WTC11 (cell line): ENCODE measurements around the gene DENND6A. TPM values are rescaled to one million over a fixed set of nuclear protein-coding genes. Genes with fewer than 3 reads are reported as not detected.
A peak's percentile ranks its signal among the peaks of the same experiment; 100 is the strongest.

ENCODE experiments used
- ATAC-seq: fragments of 200-7000 bp; cut with Tn5 transposase; 2 replicates; pipeline ENCODE4 v1.10.0; 2021; ENCODE audit warnings: mild to moderate bottlenecking, moderate library complexity
- CTCF ChIA-PET: fragments of 300-600 bp; sonication (Branson Sonifier 250); formaldehyde crosslinking; loops from one replicate; lab custom pipeline; 2021; ENCODE audit warnings: antibody characterized with exemption; lab: Charles Lee
- POLR2A ChIA-PET: fragments of 350-600 bp; sonication (Branson Sonifier 250); formaldehyde crosslinking; loops from one replicate; lab custom pipeline; 2021; ENCODE audit warnings: antibody characterized with exemption; lab: Charles Lee
- DNase-seq: peaks from one replicate; pipeline ENCODE4 v3.0.0; 2021; ENCODE audit warnings: low spot score
- H3K27ac Mint-ChIP-seq: 2 replicates; pipeline ENCODE4 v1.8.0; 2021; ENCODE audit warnings: mixed read lengths
- H3K27me3 Mint-ChIP-seq: 2 replicates; pipeline ENCODE4 v1.8.0; 2021; ENCODE audit warnings: low read depth, mild to moderate bottlenecking, moderate library complexity, mixed read lengths
- H3K36me3 Mint-ChIP-seq: 2 replicates; pipeline ENCODE4 v1.8.0; 2021; ENCODE audit warnings: mixed read lengths
- H3K4me1 Mint-ChIP-seq: 2 replicates; pipeline ENCODE4 v1.8.0; 2022; ENCODE audit warnings: mixed read lengths
- H3K4me3 Mint-ChIP-seq: 2 replicates; pipeline ENCODE4 v1.8.0; 2021; ENCODE audit warnings: mild to moderate bottlenecking, moderate library complexity, mixed read lengths
- H3K9me3 Mint-ChIP-seq: 2 replicates; pipeline ENCODE4 v1.8.0; 2021; ENCODE audit warnings: mixed read lengths
- AR ChIP-seq: fragments of 250-450 bp; sonication (Bioruptor Pico); IDR thresholded peaks from 2 replicates; pipeline ENCODE4 v1.9.0; 2021; ENCODE audit warnings: mild to moderate bottlenecking
- E2F5 ChIP-seq: sonication (generic); formaldehyde crosslinking; IDR thresholded peaks from 2 replicates; pipeline ENCODE4 v1.8.1; 2022; ENCODE audit warnings: mild to moderate bottlenecking, moderate library complexity, missing genetic modification reagents
- JUN ChIP-seq: sonication (generic); formaldehyde crosslinking; IDR thresholded peaks from 2 replicates; pipeline ENCODE4 v1.8.0; 2023; ENCODE audit warnings: mild to moderate bottlenecking, missing genetic modification reagents
- NFE2L1 ChIP-seq: sonication (generic); formaldehyde crosslinking; IDR thresholded peaks from 2 replicates; pipeline ENCODE4 v1.8.1; 2023; ENCODE audit warnings: missing genetic modification reagents
- OVOL2 ChIP-seq: fragments of 250-450 bp; sonication (Bioruptor Pico); IDR thresholded peaks from 2 replicates; pipeline ENCODE4 v1.9.0; 2021; ENCODE audit warnings: mild to moderate bottlenecking, borderline replicate concordance
- TEAD4 ChIP-seq: sonication (generic); formaldehyde crosslinking; IDR thresholded peaks from 2 replicates; pipeline ENCODE4 v1.8.0; 2022; ENCODE audit warnings: mild to moderate bottlenecking, missing genetic modification reagents
- USF2 ChIP-seq: sonication (generic); formaldehyde crosslinking; IDR thresholded peaks from 2 replicates; pipeline ENCODE4 v1.8.1; 2023; ENCODE audit warnings: mild to moderate bottlenecking, missing genetic modification reagents, moderate library complexity
- ZMAT4 ChIP-seq: fragments of 250-450 bp; sonication (Bioruptor Pico); IDR thresholded peaks from 2 replicates; pipeline ENCODE4 v1.9.0; 2021; ENCODE audit warnings: mild to moderate bottlenecking
- ZNF263 ChIP-seq: sonication (generic); formaldehyde crosslinking; IDR thresholded peaks from 2 replicates; pipeline ENCODE4 v1.8.1; 2022; ENCODE audit warnings: low read depth, mild to moderate bottlenecking, moderate library complexity, missing genetic modification reagents
- ZNF416 ChIP-seq: fragments of 250-450 bp; sonication (Bioruptor Pico); IDR thresholded peaks from 2 replicates; pipeline ENCODE4 v1.9.0; 2021; ENCODE audit warnings: mild to moderate bottlenecking, inconsistent platforms
- ZNF423 ChIP-seq: fragments of 250-450 bp; sonication (Bioruptor Pico); IDR thresholded peaks from 2 replicates; pipeline ENCODE4 v2.1.2; 2022; ENCODE audit warnings: mild to moderate bottlenecking, moderate library complexity
- total RNA-seq: library from RNA; stranded (reverse); gene quantifications from 3 replicates; pipeline ENCODE4 v1.2.3, GENCODE V29; 2021
- TF ChIP-seq, protein P1 (sequence below): sonication (generic); formaldehyde crosslinking; IDR thresholded peaks from 2 replicates; pipeline ENCODE4 v1.8.0; 2022; ENCODE audit warnings: missing genetic modification reagents
- TF ChIP-seq, protein P2 (sequence below): sonication (generic); formaldehyde crosslinking; conservative IDR thresholded peaks from 2 replicates; pipeline ENCODE4 v1.8.1; 2023; ENCODE audit warnings: mild to moderate bottlenecking, low read depth, missing genetic modification reagents, moderate library complexity

Gene DENND6A
- total RNA-seq, 1 experiment from 2014 or later: 13.9 TPM

- TF ChIP-seq, protein P1, sequence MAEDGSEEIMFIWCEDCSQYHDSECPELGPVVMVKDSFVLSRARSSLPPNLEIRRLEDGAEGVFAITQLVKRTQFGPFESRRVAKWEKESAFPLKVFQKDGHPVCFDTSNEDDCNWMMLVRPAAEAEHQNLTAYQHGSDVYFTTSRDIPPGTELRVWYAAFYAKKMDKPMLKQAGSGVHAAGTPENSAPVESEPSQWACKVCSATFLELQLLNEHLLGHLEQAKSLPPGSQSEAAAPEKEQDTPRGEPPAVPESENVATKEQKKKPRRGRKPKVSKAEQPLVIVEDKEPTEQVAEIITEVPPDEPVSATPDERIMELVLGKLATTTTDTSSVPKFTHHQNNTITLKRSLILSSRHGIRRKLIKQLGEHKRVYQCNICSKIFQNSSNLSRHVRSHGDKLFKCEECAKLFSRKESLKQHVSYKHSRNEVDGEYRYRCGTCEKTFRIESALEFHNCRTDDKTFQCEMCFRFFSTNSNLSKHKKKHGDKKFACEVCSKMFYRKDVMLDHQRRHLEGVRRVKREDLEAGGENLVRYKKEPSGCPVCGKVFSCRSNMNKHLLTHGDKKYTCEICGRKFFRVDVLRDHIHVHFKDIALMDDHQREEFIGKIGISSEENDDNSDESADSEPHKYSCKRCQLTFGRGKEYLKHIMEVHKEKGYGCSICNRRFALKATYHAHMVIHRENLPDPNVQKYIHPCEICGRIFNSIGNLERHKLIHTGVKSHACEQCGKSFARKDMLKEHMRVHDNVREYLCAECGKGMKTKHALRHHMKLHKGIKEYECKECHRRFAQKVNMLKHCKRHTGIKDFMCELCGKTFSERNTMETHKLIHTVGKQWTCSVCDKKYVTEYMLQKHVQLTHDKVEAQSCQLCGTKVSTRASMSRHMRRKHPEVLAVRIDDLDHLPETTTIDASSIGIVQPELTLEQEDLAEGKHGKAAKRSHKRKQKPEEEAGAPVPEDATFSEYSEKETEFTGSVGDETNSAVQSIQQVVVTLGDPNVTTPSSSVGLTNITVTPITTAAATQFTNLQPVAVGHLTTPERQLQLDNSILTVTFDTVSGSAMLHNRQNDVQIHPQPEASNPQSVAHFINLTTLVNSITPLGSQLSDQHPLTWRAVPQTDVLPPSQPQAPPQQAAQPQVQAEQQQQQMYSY (CRISPR knock-in tag): no peak
- TF ChIP-seq ZMAT4 (CRISPR knock-in tag) (no peak), ZNF416 (CRISPR knock-in tag) (no peak), JUN (CRISPR knock-in tag) (no peak), AR (CRISPR knock-in tag) (no peak), TEAD4 (CRISPR knock-in tag) (no peak), ZNF263 (CRISPR knock-in tag) (no peak), OVOL2 (CRISPR knock-in tag) (no peak), USF2 (CRISPR knock-in tag) (no peak), E2F5 (CRISPR knock-in tag) (no peak), ZNF423 (CRISPR knock-in tag) (no peak)
- TF ChIP-seq, protein P2, sequence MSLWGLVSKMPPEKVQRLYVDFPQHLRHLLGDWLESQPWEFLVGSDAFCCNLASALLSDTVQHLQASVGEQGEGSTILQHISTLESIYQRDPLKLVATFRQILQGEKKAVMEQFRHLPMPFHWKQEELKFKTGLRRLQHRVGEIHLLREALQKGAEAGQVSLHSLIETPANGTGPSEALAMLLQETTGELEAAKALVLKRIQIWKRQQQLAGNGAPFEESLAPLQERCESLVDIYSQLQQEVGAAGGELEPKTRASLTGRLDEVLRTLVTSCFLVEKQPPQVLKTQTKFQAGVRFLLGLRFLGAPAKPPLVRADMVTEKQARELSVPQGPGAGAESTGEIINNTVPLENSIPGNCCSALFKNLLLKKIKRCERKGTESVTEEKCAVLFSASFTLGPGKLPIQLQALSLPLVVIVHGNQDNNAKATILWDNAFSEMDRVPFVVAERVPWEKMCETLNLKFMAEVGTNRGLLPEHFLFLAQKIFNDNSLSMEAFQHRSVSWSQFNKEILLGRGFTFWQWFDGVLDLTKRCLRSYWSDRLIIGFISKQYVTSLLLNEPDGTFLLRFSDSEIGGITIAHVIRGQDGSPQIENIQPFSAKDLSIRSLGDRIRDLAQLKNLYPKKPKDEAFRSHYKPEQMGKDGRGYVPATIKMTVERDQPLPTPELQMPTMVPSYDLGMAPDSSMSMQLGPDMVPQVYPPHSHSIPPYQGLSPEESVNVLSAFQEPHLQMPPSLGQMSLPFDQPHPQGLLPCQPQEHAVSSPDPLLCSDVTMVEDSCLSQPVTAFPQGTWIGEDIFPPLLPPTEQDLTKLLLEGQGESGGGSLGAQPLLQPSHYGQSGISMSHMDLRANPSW: no peak
- TF ChIP-seq, all 79 proteins: peak for 0
Observed at GRCh38 chr3:57587905-57588304, 105.0 kb downstream of the DENND6A start (continued).

- ATAC-seq (no peak), DNase-seq (no peak)
- H3K4me3 Mint-ChIP-seq: no peak overlapping the region
- no peaks in the 10 kb centered on the region for H3K27me3 Mint-ChIP-seq
- H3K27ac Mint-ChIP-seq: peak overlapping the region; percentile 27; the same call in 1 of the 2 replicates
- POLR2A ChIA-PET: no interaction called here
- H3K36me3 Mint-ChIP-seq: peaks cover 16% of the 10 kb centered on the region
- no peaks in the 10 kb centered on the region for H3K9me3 Mint-ChIP-seq
- 0 out of 2 replicates have a peak, but pooled peaks cover 4% of the 10 kb centered on the region for H3K4me1 Mint-ChIP-seq
- TF ChIP-seq NFE2L1 (CRISPR knock-in tag): no peak
- TF ChIP-seq, all 79 proteins: peak for 0
- CTCF ChIA-PET: no interaction called here
Observed at GRCh38 chr3:57586778-57587177, 106.1 kb downstream of the DENND6A start.
